PC-9 (cell line): ENCODE results near the gene CBY1.

Experiments
- CTCF ChIP-seq: fragments of 200-600 bp; sonication (generic); conservative IDR thresholded peaks from 2 replicates; pipeline ENCODE4 v1.6.1; 2017; ENCODE audit warnings: mixed run types, antibody characterized with exemption, mild to moderate bottlenecking, moderate library complexity
- EZH2 ChIP-seq: fragments of 200-600 bp; sonication (generic); IDR thresholded peaks from 2 replicates; pipeline ENCODE4 v1.8.0; 2017; ENCODE audit warnings: antibody characterized with exemption, low read depth

- TF ChIP-seq CTCF (no peak), EZH2 (no peak)
Measured at GRCh38 chr22:38717244-38717643, 60.8 kb downstream of the CBY1 start.
